Naive thymus-derived CD4-positive, alpha-beta T cell (primary cell): ENCODE data around the gene TTBK1. TPM values are rescaled to one million over a fixed set of nuclear protein-coding genes. Genes with fewer than 3 reads are reported as not detected.
A peak's percentile ranks its signal among the peaks of the same experiment; 100 is the strongest.

Experiments used
- ATAC-seq: fragments of 150-1000 bp; cut with Tn5 transposase; 2 replicates; pipeline ENCODE4 v1.10.0; 2021; ENCODE audit warnings: mild to moderate bottlenecking, moderate library complexity
- CTCF ChIA-PET: fragments of 350-600 bp; sonication (Branson Sonifier 250); formaldehyde crosslinking; loops from one replicate; lab custom pipeline; 2021; ENCODE audit warnings: antibody characterized with exemption; lab: Charles Lee
- POLR2A ChIA-PET: fragments of 350-600 bp; sonication (Branson Sonifier 250); formaldehyde crosslinking; loops from one replicate; lab custom pipeline; 2021; ENCODE audit warnings: antibody characterized with exemption, inconsistent platforms; lab: Charles Lee
- DNase-seq, 9 donors: peaks; one replicate each; pipeline versions ENCODE4 v3.0.0 to v3.0.0-alpha.2; 2020 to 2022; ENCODE audit warnings: mixed read lengths in 1 of 9
- H3K27ac ChIP-seq: one replicate; pipeline ENCODE4 v1.7.0; 2013; ENCODE audit warnings: mild to moderate bottlenecking, low read depth, low read length, moderate library complexity
- H3K27me3 ChIP-seq, 2 donors: one replicate each; pipeline ENCODE4 v1.7.0; 2013; ENCODE audit warnings: low read length in 2 of 2, mild to moderate bottlenecking in 2 of 2, moderate library complexity in 2 of 2; ENCODE audit not compliant: control insufficient read depth in 2 of 2, insufficient read depth in 2 of 2
- H3K36me3 ChIP-seq, 3 experiments: 1 replicate in 2 of 3; 2 replicates in 1 of 3; pipeline ENCODE4 v1.7.0; 2013; ENCODE audit warnings: low read length in 3 of 3, mild to moderate bottlenecking in 3 of 3, moderate library complexity in 1 of 3; ENCODE audit not compliant: insufficient read depth in 3 of 3, control insufficient read depth in 2 of 3
- H3K4me1 ChIP-seq, 2 donors: one replicate each; pipeline ENCODE4 v1.7.0; 2013; ENCODE audit warnings: low read length in 2 of 2, mild to moderate bottlenecking in 2 of 2, moderate library complexity in 1 of 2; ENCODE audit not compliant: control insufficient read depth in 2 of 2, insufficient read depth in 2 of 2
- H3K4me3 ChIP-seq: 2 replicates; pipeline ENCODE4 v1.7.0; 2013; ENCODE audit warnings: mild to moderate bottlenecking, low read length
- H3K9me3 ChIP-seq, 3 experiments: 1 replicate in 2 of 3; 2 replicates in 1 of 3; pipeline ENCODE4 v1.7.0; 2013; ENCODE audit warnings: low read length in 3 of 3; ENCODE audit not compliant: control insufficient read depth in 2 of 3
- H3K27ac Mint-ChIP-seq, 9 donors: one replicate each; pipeline ENCODE4 v1.8.0; 2020 to 2022; ENCODE audit warnings: mixed read lengths in 9 of 9, mild to moderate bottlenecking in 8 of 9, moderate library complexity in 5 of 9, inconsistent platforms in 2 of 9
- H3K27me3 Mint-ChIP-seq, 5 donors: one replicate each; pipeline ENCODE4 v1.8.0; 2021 to 2022; ENCODE audit warnings: mixed read lengths in 5 of 5, mild to moderate bottlenecking in 1 of 5
- H3K36me3 Mint-ChIP-seq, 5 donors: one replicate each; pipeline ENCODE4 v1.8.0; 2020 to 2022; ENCODE audit warnings: mixed read lengths in 5 of 5, mild to moderate bottlenecking in 3 of 5, inconsistent platforms in 1 of 5
- H3K4me1 Mint-ChIP-seq, 7 donors: one replicate each; pipeline ENCODE4 v1.8.0; 2020 to 2022; ENCODE audit warnings: mixed read lengths in 7 of 7, mild to moderate bottlenecking in 3 of 7, inconsistent platforms in 1 of 7
- H3K4me3 Mint-ChIP-seq, 10 donors: one replicate each; pipeline ENCODE4 v1.8.0; 2020 to 2022; ENCODE audit warnings: mild to moderate bottlenecking in 10 of 10, mixed read lengths in 10 of 10, moderate library complexity in 6 of 10, inconsistent platforms in 2 of 10
- H3K9me3 Mint-ChIP-seq, 11 donors: one replicate each; pipeline ENCODE4 v1.8.0; 2020 to 2022; ENCODE audit warnings: mixed read lengths in 11 of 11, mild to moderate bottlenecking in 4 of 11, inconsistent platforms in 1 of 11, moderate library complexity in 1 of 11
- intact Hi-C, 2 donors: fragments of 100-400 bp; cut with micrococcal nuclease; formaldehyde crosslinking; loops; one replicate each; pipeline ENCODE4 v1.15.1; 2023
- polyA plus RNA-seq, 2 donors: library from polyadenylated mRNA; unstranded; fragments of 300-500 nt; fragmentation: Illumina TruSeq; gene quantifications; one replicate each; pipeline ENCODE4 v1.2.3, GENCODE V29; 2021
- total RNA-seq, 6 experiments: library from RNA in 5 of 6; stranded (reverse) in 5 of 6; gene quantifications; 1 replicate in 5 of 6; 2 replicates in 1 of 6; pipeline ENCODE4 v1.2.3 and lab custom pipeline; 2021 to 2026

The TTBK1 gene
- total and polyA plus RNA-seq, 7 experiments from 2014 or later = 0.05 to 0.29 TPM; not detected in 5

DNA sequence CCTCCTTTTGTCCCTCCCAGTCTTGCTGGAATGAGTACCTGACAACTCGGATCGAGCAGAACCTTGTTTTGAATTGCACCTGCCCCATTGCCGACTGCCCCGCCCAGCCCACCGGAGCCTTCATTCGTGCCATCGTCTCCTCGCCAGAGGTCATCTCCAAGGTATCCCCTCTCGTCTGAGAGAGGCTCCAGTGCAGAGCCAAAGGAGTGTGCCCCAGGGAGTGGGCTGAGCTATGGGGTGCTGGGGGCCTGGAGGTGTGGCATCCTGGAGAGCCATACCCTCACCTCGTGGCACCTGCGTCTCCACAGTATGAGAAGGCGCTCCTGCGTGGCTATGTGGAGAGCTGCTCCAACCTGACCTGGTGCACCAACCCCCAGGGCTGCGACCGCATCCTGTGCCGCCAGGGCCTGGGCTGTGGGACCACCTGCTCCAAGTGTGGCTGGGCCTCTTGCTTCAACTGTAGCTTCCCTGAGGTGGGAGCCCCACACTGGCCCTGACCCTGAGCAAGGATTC lies 22.8 kb upstream of the TTBK1 start:
- H3K9me3 Mint-ChIP-seq = no peaks in the 10 kb centered on the region
- H3K4me1 Mint-ChIP-seq = peaks cover 16 to 48% (median 34%) of the 10 kb centered on the region in 7 donors
- Histone ChIP-seq H3K4me3 (no peak overlapping the region), H3K36me3 (peaks cover 0 to 66% (median 6%) of the 10 kb centered on the region in 3 experiments), H3K9me3 (no peaks in the 10 kb centered on the region), H3K27ac (no peak overlapping the region), H3K4me1 (peaks cover 14 to 23% of the 10 kb centered on the region in 2 donors), H3K27me3 (no peaks in the 10 kb centered on the region)
- peaks cover 9 to 29% (median 17%) of the 10 kb centered on the region in 5 donors for H3K36me3 Mint-ChIP-seq
- ATAC-seq (no peak), DNase-seq (no peak)
- H3K4me3 Mint-ChIP-seq = no peak overlapping the region
- ChIA-PET CTCF (interaction anchor here (0.8 kb wide), 1 partner anchor 53 kb away, joined by 3 read pairs; no protein-coding TSS in a partner anchor), POLR2A (interaction anchor here (0.9 to 1.2 kb wide), 3 partner anchors 21 to 163 kb away, joined by 3 read pairs; no protein-coding TSS in a partner anchor)
- no peaks in the 10 kb centered on the region for H3K27me3 Mint-ChIP-seq
- intact Hi-C loops = loop anchor here in 1 of 2 donors (10.0 kb wide), 1 partner anchor 1486 kb away; the partner anchor contains the start of gene TFEB
- H3K27ac Mint-ChIP-seq = peak overlapping the region; percentile 42 to 100 (median 94)

DNA sequence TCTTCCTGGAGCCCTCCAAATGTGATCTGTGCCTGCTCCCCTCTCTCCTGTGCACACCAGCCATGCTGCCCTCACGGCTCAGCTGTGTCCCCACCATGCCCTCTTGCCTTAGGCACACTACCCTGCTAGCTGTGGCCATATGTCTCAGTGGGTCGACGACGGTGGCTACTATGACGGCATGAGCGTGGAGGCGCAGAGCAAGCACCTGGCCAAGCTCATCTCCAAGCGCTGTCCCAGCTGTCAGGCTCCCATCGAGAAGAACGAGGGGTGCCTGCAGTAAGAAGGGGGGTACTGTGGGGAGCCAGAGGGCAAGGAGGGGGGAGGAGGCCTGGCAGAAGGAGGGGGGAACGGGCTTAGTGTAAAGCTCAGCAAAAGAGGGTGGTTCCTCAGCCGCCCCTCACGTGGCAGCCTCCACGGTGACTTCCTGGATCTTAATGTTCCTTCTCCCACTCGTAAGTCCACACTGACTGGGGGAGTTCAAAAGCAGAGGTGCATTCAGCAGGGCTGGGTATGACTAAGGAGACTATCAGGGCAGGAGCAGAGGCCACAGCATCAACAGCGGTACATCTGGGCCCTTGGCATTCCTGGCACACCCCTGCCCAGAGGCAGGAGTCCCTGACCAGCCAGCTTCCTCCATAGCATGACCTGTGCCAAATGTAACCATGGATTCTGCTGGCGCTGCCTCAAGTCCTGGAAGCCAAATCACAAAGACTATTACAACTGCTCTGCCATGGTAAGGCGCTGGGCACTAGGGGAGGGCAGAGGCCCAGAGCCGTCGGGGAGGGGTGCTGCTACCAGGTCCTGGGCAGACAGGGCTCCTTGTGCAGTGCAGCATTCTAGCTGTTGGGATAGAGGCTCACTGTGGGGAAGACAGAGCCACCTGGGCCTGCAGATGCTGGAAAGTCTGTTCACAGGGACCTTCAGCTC lies 22.0 kb upstream of the TTBK1 start:
- no peaks in the 10 kb centered on the region for H3K27me3 Mint-ChIP-seq
- ChIA-PET CTCF (interaction anchor here (0.6 to 0.8 kb wide), 2 partner anchors 54 to 562 kb away, joined by 3 read pairs; no protein-coding TSS in a partner anchor), POLR2A (interaction anchor here (0.9 to 1.2 kb wide), 3 partner anchors 22 to 162 kb away, joined by 3 read pairs; no protein-coding TSS in a partner anchor)
- Histone ChIP-seq H3K27me3 (no peaks in the 10 kb centered on the region), H3K36me3 (peaks cover 0 to 58% (median 2%) of the 10 kb centered on the region in 3 experiments), H3K9me3 (no peaks in the 10 kb centered on the region), H3K27ac (peak overlapping the region; percentile 99), H3K4me1 (peaks cover 14 to 28% of the 10 kb centered on the region in 2 donors), H3K4me3 (no peak overlapping the region)
- H3K4me1 Mint-ChIP-seq = peaks cover 17 to 56% (median 39%) of the 10 kb centered on the region in 7 donors
- intact Hi-C loops = loop anchor here in 1 of 2 donors (10.0 kb wide), 1 partner anchor 1487 kb away; the partner anchor contains the start of gene TFEB
- peak overlapping the region; percentile 45 to 100 (median 95) for H3K27ac Mint-ChIP-seq
- DNase-seq = no peak
- no peak for ATAC-seq
- no peaks in the 10 kb centered on the region for H3K9me3 Mint-ChIP-seq
- H3K36me3 Mint-ChIP-seq = peaks cover 8 to 29% (median 14%) of the 10 kb centered on the region in 5 donors
- H3K4me3 Mint-ChIP-seq = no peak overlapping the region

DNA sequence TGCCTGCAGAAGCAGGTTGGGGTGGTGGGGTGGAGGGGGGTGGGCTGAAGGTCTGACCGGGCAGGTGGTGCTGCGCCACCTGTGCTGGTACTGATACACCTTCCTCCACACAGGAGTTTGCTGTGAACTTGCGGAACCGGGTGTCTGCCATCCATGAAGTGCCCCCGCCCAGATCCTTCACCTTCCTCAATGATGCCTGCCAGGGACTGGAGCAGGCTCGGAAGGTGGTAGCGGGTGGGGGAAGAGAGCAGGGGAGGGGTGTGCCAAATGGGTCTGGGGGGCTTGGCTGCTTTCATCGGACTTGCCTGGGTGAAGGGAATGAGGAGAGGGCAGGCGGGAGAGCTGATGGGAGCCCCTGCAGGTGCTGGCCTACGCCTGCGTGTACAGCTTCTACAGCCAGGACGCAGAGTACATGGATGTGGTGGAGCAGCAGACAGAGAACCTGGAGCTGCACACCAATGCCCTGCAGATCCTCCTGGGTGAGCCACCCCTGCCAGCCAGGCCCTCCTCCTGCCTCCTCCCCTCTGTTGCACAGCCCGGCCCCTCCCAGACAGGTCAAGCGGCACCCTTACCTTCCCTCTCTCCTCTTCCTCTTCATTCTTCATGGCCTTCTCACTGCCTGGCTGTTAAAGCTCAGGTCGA lies 20.7 kb upstream of the TTBK1 start:
- Histone ChIP-seq H3K4me1 (peaks cover 14 to 28% of the 10 kb centered on the region in 2 donors), H3K27ac (peak overlapping the region; percentile 99), H3K27me3 (no peaks in the 10 kb centered on the region), H3K4me3 (no peak overlapping the region), H3K36me3 (peaks cover 0 to 45% (median 0%) of the 10 kb centered on the region in 3 experiments), H3K9me3 (no peaks in the 10 kb centered on the region)
- Mint-ChIP-seq H3K36me3 (peaks cover 2 to 27% (median 7%) of the 10 kb centered on the region in 5 donors), H3K27me3 (no peaks in the 10 kb centered on the region), H3K4me1 (peaks cover 17 to 62% (median 45%) of the 10 kb centered on the region in 7 donors), H3K27ac (peak overlapping the region; percentile 72 to 100 (median 99)), H3K9me3 (no peaks in the 10 kb centered on the region), H3K4me3 (peak overlapping the region in 1 of 10 donors; percentile 42)
- ATAC-seq (no peak), DNase-seq (no peak)
- ChIA-PET POLR2A (interaction anchor here (1.0 kb wide), 1 partner anchor 10 kb away, joined by 5 read pairs; no protein-coding TSS in a partner anchor), CTCF (no interaction called here)
- intact Hi-C loops = loop anchor here in 1 of 2 donors (10.0 kb wide), 1 partner anchor 1488 kb away; the partner anchor contains the start of gene TFEB

DNA sequence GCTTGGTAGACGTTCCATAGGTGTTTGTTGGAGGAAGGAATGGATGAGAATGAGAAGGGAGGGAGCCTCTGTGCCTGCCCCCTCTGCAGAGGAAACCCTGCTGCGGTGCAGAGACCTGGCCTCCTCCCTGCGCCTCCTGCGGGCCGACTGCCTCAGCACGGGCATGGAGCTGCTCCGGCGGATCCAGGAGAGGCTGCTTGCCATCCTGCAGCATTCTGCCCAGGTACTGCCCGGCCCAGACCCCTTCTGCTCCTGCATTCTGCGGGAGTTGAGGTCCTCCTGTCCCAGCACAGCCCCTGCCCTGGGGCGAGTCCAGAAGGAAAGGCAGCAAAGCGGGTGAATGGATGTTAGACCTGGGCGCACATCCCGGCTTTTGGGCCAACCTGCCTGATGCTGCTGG lies 20.1 kb upstream of the TTBK1 start:
- CTCF ChIA-PET = no interaction called here

DNA sequence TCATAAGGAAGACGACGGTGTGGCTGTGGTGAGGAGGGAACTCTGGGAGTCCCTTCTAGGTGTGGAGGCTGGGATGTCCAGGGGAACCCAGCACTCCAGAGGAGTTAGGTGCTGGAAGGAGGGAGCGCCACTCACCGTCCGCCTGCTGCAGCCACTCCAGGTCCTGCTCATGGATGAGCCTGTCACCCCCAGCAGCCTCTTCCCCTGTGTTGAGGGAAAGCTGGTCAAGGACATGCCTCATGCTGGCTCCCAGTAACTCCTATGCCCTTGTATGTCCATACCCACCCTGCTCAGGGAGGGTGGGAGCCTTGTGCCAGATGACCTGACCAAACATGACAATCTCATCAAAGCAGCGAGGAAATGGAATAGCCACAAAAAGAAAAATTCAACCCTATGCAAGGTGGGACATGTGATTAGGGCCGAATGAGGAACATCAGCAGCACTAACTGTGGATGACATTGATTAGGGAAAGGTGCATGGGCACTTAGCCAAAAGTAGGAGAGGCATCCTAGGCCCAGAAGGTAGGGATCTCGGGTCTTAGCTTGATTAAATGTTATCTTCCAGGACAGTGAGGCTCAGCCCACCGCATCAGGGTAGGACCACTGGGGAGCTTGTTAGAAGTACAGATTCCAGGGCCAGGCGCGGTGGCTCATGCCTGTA lies 17.0 kb upstream of the TTBK1 start:
- peak overlapping the region; percentile 99 for H3K27ac ChIP-seq
- intact Hi-C loops = loop anchor here in 1 of 2 donors (10.0 kb wide), 1 partner anchor 1492 kb away; the partner anchor contains the start of gene TFEB
- no peak overlapping the region for H3K4me3 ChIP-seq
- ATAC-seq (no peak), DNase-seq (no peak)
- no peaks in the 10 kb centered on the region for H3K9me3 ChIP-seq
- Mint-ChIP-seq H3K36me3 (peaks cover 0 to 21% (median 0%) of the 10 kb centered on the region in 5 donors), H3K27me3 (peaks cover 0 to 2% (median 0%) of the 10 kb centered on the region in 5 donors), H3K9me3 (peaks cover 0 to 2% (median 0%) of the 10 kb centered on the region in 11 donors), H3K4me1 (peaks cover 29 to 67% (median 57%) of the 10 kb centered on the region in 7 donors), H3K27ac (peak overlapping the region; percentile 82 to 100 (median 99)), H3K4me3 (peak overlapping the region; percentile 13 to 61 (median 33))
- POLR2A ChIA-PET = interaction anchor here (0.6 to 1.5 kb wide), 3 partner anchors 41 to 269 kb away, joined by 3 to 4 read pairs (median 4); no protein-coding TSS in a partner anchor
- peaks cover 14 to 35% of the 10 kb centered on the region in 2 donors for H3K4me1 ChIP-seq
- no peaks in the 10 kb centered on the region for H3K27me3 ChIP-seq
- H3K36me3 ChIP-seq = peaks cover 0 to 18% (median 0%) of the 10 kb centered on the region in 3 experiments
- CTCF ChIA-PET = interaction anchor here (1.0 to 1.5 kb wide), 2 partner anchors 14 to 52 kb away, joined by 3 to 4 read pairs; no protein-coding TSS in a partner anchor

More for the DNA sequence above, 20.1 kb upstream of the TTBK1 start:
- Mint-ChIP-seq H3K27ac (peak overlapping the region; percentile 95 to 100 (median 99)), H3K27me3 (no peaks in the 10 kb centered on the region), H3K4me1 (peaks cover 22 to 68% (median 50%) of the 10 kb centered on the region in 7 donors), H3K36me3 (peaks cover 0 to 26% (median 4%) of the 10 kb centered on the region in 5 donors), H3K9me3 (no peaks in the 10 kb centered on the region), H3K4me3 (peak overlapping the region in 2 of 10 donors; percentile 6 to 42)
- Histone ChIP-seq H3K27me3 (no peaks in the 10 kb centered on the region), H3K9me3 (no peaks in the 10 kb centered on the region), H3K4me1 (peaks cover 14 to 32% of the 10 kb centered on the region in 2 donors), H3K36me3 (peaks cover 0 to 43% (median 0%) of the 10 kb centered on the region in 3 experiments), H3K27ac (peak overlapping the region; percentile 99), H3K4me3 (no peak overlapping the region)
- no peak for ATAC-seq
- POLR2A ChIA-PET = interaction anchor here (1.0 to 1.5 kb wide), 3 partner anchors 9 to 52 kb away, joined by 4 to 5 read pairs (median 5); no protein-coding TSS in a partner anchor
- no peak for DNase-seq
- intact Hi-C loops = loop anchor here in 1 of 2 donors (10.0 kb wide), 1 partner anchor 1488 kb away; the partner anchor contains the start of gene TFEB
